HepG2 (cell line): ENCODE measurements around the gene ANKFY1.

ENCODE experiments used
- CTCF ChIP-seq: sonication (generic); formaldehyde crosslinking; IDR thresholded peaks from 2 replicates; pipeline ENCODE4 v1.5.0; 2020; ENCODE audit warnings: mild to moderate bottlenecking, missing genetic modification reagents, moderate library complexity
- HBP1 ChIP-seq: IDR thresholded peaks from 2 replicates; pipeline ENCODE4 v1.6.1; 2016; ENCODE audit warnings: low read depth, control low read depth
- PITX1 ChIP-seq: sonication (generic); formaldehyde crosslinking; IDR thresholded peaks from 2 replicates; pipeline ENCODE4 v1.5.1; 2020; ENCODE audit warnings: mild to moderate bottlenecking, missing genetic modification reagents
- SP2 ChIP-seq: sonication (generic); formaldehyde crosslinking; IDR thresholded peaks from 2 replicates; pipeline ENCODE4 v1.5.1; 2020; ENCODE audit warnings: mild to moderate bottlenecking, missing genetic modification reagents
- ZNF468 ChIP-seq: sonication (generic); formaldehyde crosslinking; IDR thresholded peaks from 2 replicates; pipeline ENCODE4 v1.8.0; 2022; ENCODE audit warnings: mild to moderate bottlenecking, moderate library complexity, missing genetic modification reagents

GRCh38 chr17:4136373-4136772, 127.4 kb downstream of the ANKFY1 start:
- no peak for TF ChIP-seq PITX1 (CRISPR knock-in tag)
- TF ChIP-seq HBP1 (CRISPR knock-in tag), result no peak
- TF ChIP-seq SP2 (CRISPR knock-in tag), result no peak
- TF ChIP-seq ZNF468 (CRISPR knock-in tag), result no peak
- TF ChIP-seq CTCF (CRISPR knock-in tag), result no peak
